Mammary epithelial cell (primary cell): Measurements from ENCODE around the gene MICALL2.

Source experiments
- EZH2 ChIP-seq: IDR thresholded peaks from 2 replicates; pipeline ENCODE4 v1.6.1; 2012; ENCODE audit warnings: low read length, inconsistent platforms, borderline replicate concordance
- TF ChIP-seq, protein P1 (sequence below), 2 donors: IDR thresholded peaks in 1 of 2; conservative IDR thresholded peaks in 1 of 2; 2 replicates each; pipeline ENCODE4 v1.5.1; 2011 to 2012; ENCODE audit warnings: inconsistent platforms in 2 of 2, low read length in 2 of 2, mild to moderate bottlenecking in 2 of 2, control low read depth in 1 of 2, low read depth in 1 of 2; ENCODE audit not compliant: insufficient read depth in 1 of 2; ENCODE audit errors: extremely low read depth in 1 of 2

DNA sequence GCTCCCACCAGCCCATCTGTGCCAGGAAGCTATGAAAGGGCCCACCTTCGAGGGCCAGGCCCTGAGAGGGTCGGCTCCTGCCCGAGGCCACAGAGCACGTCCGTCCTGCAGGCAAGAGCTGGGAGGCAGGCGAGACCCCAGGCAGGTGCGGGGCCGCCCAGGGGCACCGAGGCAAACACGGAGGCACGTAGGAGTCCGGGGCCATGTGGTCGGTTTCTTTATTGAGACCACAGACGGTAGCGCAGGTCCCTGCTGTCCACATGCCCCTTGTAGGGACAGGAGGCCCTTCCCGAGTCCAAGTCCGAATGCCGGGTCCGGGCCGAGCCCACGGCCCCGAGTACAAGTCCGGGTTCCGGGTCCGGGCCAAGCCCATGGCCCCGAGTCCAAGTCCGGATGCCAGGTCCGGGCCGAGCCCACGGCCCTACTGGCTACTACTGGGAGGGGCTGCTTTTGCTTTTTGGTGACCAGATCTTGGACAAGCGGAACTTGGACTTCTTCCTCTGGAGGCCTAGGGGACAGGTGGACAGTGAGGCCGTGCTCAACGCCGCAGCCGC lies 25.0 kb downstream of the MICALL2 start:
- TF ChIP-seq, protein P1, sequence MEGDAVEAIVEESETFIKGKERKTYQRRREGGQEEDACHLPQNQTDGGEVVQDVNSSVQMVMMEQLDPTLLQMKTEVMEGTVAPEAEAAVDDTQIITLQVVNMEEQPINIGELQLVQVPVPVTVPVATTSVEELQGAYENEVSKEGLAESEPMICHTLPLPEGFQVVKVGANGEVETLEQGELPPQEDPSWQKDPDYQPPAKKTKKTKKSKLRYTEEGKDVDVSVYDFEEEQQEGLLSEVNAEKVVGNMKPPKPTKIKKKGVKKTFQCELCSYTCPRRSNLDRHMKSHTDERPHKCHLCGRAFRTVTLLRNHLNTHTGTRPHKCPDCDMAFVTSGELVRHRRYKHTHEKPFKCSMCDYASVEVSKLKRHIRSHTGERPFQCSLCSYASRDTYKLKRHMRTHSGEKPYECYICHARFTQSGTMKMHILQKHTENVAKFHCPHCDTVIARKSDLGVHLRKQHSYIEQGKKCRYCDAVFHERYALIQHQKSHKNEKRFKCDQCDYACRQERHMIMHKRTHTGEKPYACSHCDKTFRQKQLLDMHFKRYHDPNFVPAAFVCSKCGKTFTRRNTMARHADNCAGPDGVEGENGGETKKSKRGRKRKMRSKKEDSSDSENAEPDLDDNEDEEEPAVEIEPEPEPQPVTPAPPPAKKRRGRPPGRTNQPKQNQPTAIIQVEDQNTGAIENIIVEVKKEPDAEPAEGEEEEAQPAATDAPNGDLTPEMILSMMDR (conservative IDR thresholded peaks at IDR 0.05 in 1 of 2, IDR thresholded peaks at IDR 0.05 in 1 of 2; ENCODE audit: extremely low read depth in 1 of 2, insufficient read depth in 1 of 2, low read depth in 1 of 2, low read length in 2 of 2) = no peak
- TF ChIP-seq EZH2 = no peak
